ENCODE measurements around the gene C20orf202.
"Not testable (repeated sequence)": the region's sequence is repeated elsewhere in the genome, so short reads cannot be mapped to it uniquely, and the experiment has no call there.

The C20orf202 gene

GRCh38 chr20:1209447-1210387, 6.5 kb downstream of the C20orf202 start:
- H3K9me3 ChIP-seq (ENCODE audit: control insufficient read depth, insufficient read depth, low read length): no peaks in the 10 kb centered on the region
- H3K9ac ChIP-seq (ENCODE audit: low read depth, low read length): no peak overlapping the region
- peaks cover 6% of the 10 kb centered on the region for H3K27me3 ChIP-seq (ENCODE audit: control insufficient read depth, insufficient read depth, low read length)
- H3K27ac ChIP-seq (ENCODE audit: low read depth, low read length): no peak overlapping the region
- H3K4me1 ChIP-seq (ENCODE audit: control insufficient read depth, insufficient read depth, low read length): peaks cover 11% of the 10 kb centered on the region
- no peak overlapping the region for H3K4me3 ChIP-seq (ENCODE audit: low read depth, low read length)
- no peaks in the 10 kb centered on the region for H3K36me3 ChIP-seq (ENCODE audit: control insufficient read depth, insufficient read depth, low read length)

- Histone ChIP-seq H3K27me3 (ENCODE audit: control insufficient read depth, insufficient read depth, low read length) (peaks cover 6% of the 10 kb centered on the region), H3K9ac (ENCODE audit: low read depth, low read length) (no peak overlapping the region), H3K4me3 (ENCODE audit: low read depth, low read length) (no peak overlapping the region), H3K36me3 (ENCODE audit: control insufficient read depth, insufficient read depth, low read length) (no peaks in the 10 kb centered on the region), H3K9me3 (ENCODE audit: control insufficient read depth, insufficient read depth, low read length) (no peaks in the 10 kb centered on the region), H3K4me1 (ENCODE audit: control insufficient read depth, insufficient read depth, low read length) (peaks cover 12% of the 10 kb centered on the region), H3K27ac (ENCODE audit: low read depth, low read length) (no peak overlapping the region)
Observed at GRCh38 chr20:1210501-1210900, 7.2 kb downstream of the C20orf202 start.

- Histone ChIP-seq H3K4me1 (ENCODE audit: control insufficient read depth, insufficient read depth, low read length) (peaks cover 15% of the 10 kb centered on the region), H3K4me3 (ENCODE audit: low read depth, low read length) (no peak overlapping the region), H3K27ac (ENCODE audit: low read depth, low read length) (no peak overlapping the region), H3K9me3 (ENCODE audit: control insufficient read depth, insufficient read depth, low read length) (no peaks in the 10 kb centered on the region), H3K36me3 (ENCODE audit: control insufficient read depth, insufficient read depth, low read length) (no peaks in the 10 kb centered on the region), H3K9ac (ENCODE audit: low read depth, low read length) (no peak overlapping the region), H3K27me3 (ENCODE audit: control insufficient read depth, insufficient read depth, low read length) (peaks cover 6% of the 10 kb centered on the region)
Observed at GRCh38 chr20:1212023-1212422, 8.8 kb downstream of the C20orf202 start.

GRCh38 chr20:1212607-1213396, 9.5 kb downstream of the C20orf202 start:
- Histone ChIP-seq H3K4me3 (ENCODE audit: low read depth, low read length) (no peak overlapping the region), H3K9me3 (ENCODE audit: control insufficient read depth, insufficient read depth, low read length) (no peaks in the 10 kb centered on the region), H3K4me1 (ENCODE audit: control insufficient read depth, insufficient read depth, low read length) (peaks cover 15% of the 10 kb centered on the region), H3K27ac (ENCODE audit: low read depth, low read length) (no peak overlapping the region), H3K27me3 (ENCODE audit: control insufficient read depth, insufficient read depth, low read length) (peaks cover 6% of the 10 kb centered on the region), H3K9ac (ENCODE audit: low read depth, low read length) (peak overlapping the region; percentile 39; the same call in 1 of the 2 replicates), H3K36me3 (ENCODE audit: control insufficient read depth, insufficient read depth, low read length) (no peaks in the 10 kb centered on the region)

GRCh38 chr20:1214838-1215261, 11.6 kb downstream of the C20orf202 start:
- Histone ChIP-seq H3K27ac (ENCODE audit: low read depth, low read length) (no peak overlapping the region), H3K4me1 (ENCODE audit: control insufficient read depth, insufficient read depth, low read length) (peaks cover 15% of the 10 kb centered on the region), H3K4me3 (ENCODE audit: low read depth, low read length) (no peak overlapping the region), H3K27me3 (ENCODE audit: control insufficient read depth, insufficient read depth, low read length) (peaks cover 6% of the 10 kb centered on the region), H3K9me3 (ENCODE audit: control insufficient read depth, insufficient read depth, low read length) (no peaks in the 10 kb centered on the region), H3K36me3 (ENCODE audit: control insufficient read depth, insufficient read depth, low read length) (no peaks in the 10 kb centered on the region), H3K9ac (ENCODE audit: low read depth, low read length) (no peak overlapping the region)

- no peaks in the 10 kb centered on the region for H3K9me3 ChIP-seq (ENCODE audit: control insufficient read depth, insufficient read depth, low read length)
- no peaks in the 10 kb centered on the region for H3K36me3 ChIP-seq (ENCODE audit: control insufficient read depth, insufficient read depth, low read length)
- H3K27me3 ChIP-seq (ENCODE audit: control insufficient read depth, insufficient read depth, low read length): peaks cover 6% of the 10 kb centered on the region
- no peak overlapping the region for H3K9ac ChIP-seq (ENCODE audit: low read depth, low read length)
- peaks cover 15% of the 10 kb centered on the region for H3K4me1 ChIP-seq (ENCODE audit: control insufficient read depth, insufficient read depth, low read length)
- peak overlapping the region; percentile 78 for H3K27ac ChIP-seq (ENCODE audit: low read depth, low read length)
- H3K4me3 ChIP-seq (ENCODE audit: low read depth, low read length): no peak overlapping the region
Observed at GRCh38 chr20:1215386-1216170, 12.3 kb downstream of the C20orf202 start.

- H3K27ac ChIP-seq (ENCODE audit: low read depth, low read length); H3K36me3 ChIP-seq (ENCODE audit: control insufficient read depth, insufficient read depth, low read length); H3K9me3 ChIP-seq (ENCODE audit: control insufficient read depth, insufficient read depth, low read length); H3K9ac ChIP-seq (ENCODE audit: low read depth, low read length); H3K4me3 ChIP-seq (ENCODE audit: low read depth, low read length); H3K27me3 ChIP-seq (ENCODE audit: control insufficient read depth, insufficient read depth, low read length): not testable (repeated sequence)
- H3K4me1 ChIP-seq (ENCODE audit: control insufficient read depth, insufficient read depth, low read length): peaks cover 15% of the 10 kb centered on the region
Observed at GRCh38 chr20:1216527-1217427, 13.5 kb downstream of the C20orf202 start.

- not testable (repeated sequence) for H3K27ac ChIP-seq (ENCODE audit: low read depth, low read length); H3K9me3 ChIP-seq (ENCODE audit: control insufficient read depth, insufficient read depth, low read length); H3K36me3 ChIP-seq (ENCODE audit: control insufficient read depth, insufficient read depth, low read length); H3K4me1 ChIP-seq (ENCODE audit: control insufficient read depth, insufficient read depth, low read length); H3K9ac ChIP-seq (ENCODE audit: low read depth, low read length); H3K4me3 ChIP-seq (ENCODE audit: low read depth, low read length)
- peaks cover 17% of the 10 kb centered on the region for H3K27me3 ChIP-seq (ENCODE audit: control insufficient read depth, insufficient read depth, low read length)
Observed at GRCh38 chr20:1222750-1223149, 19.5 kb downstream of the C20orf202 start.

GRCh38 chr20:1224205-1224890, 21.1 kb downstream of the C20orf202 start:
- H3K4me1 ChIP-seq (ENCODE audit: control insufficient read depth, insufficient read depth, low read length): no peaks in the 10 kb centered on the region
- no peak overlapping the region for H3K27ac ChIP-seq (ENCODE audit: low read depth, low read length)
- peaks cover 29% of the 10 kb centered on the region for H3K27me3 ChIP-seq (ENCODE audit: control insufficient read depth, insufficient read depth, low read length)
- no peak overlapping the region for H3K9ac ChIP-seq (ENCODE audit: low read depth, low read length)
- no peak overlapping the region for H3K4me3 ChIP-seq (ENCODE audit: low read depth, low read length)
- no peaks in the 10 kb centered on the region for H3K36me3 ChIP-seq (ENCODE audit: control insufficient read depth, insufficient read depth, low read length)
- no peaks in the 10 kb centered on the region for H3K9me3 ChIP-seq (ENCODE audit: control insufficient read depth, insufficient read depth, low read length)
